Fibroblast of skin of left quadriceps (primary cell): Measurements from ENCODE around the gene UEVLD.
"Not testable (repeated sequence)": the region's sequence is repeated elsewhere in the genome, so short reads cannot be mapped to it uniquely, and the experiment has no call there.

Experiments used
- DNase-seq, 2 experiments: peaks; one replicate each; pipeline ENCODE4 v3.0.0-alpha.2; 2013; ENCODE audit warnings: low read depth in 2 of 2

The UEVLD gene

DNA sequence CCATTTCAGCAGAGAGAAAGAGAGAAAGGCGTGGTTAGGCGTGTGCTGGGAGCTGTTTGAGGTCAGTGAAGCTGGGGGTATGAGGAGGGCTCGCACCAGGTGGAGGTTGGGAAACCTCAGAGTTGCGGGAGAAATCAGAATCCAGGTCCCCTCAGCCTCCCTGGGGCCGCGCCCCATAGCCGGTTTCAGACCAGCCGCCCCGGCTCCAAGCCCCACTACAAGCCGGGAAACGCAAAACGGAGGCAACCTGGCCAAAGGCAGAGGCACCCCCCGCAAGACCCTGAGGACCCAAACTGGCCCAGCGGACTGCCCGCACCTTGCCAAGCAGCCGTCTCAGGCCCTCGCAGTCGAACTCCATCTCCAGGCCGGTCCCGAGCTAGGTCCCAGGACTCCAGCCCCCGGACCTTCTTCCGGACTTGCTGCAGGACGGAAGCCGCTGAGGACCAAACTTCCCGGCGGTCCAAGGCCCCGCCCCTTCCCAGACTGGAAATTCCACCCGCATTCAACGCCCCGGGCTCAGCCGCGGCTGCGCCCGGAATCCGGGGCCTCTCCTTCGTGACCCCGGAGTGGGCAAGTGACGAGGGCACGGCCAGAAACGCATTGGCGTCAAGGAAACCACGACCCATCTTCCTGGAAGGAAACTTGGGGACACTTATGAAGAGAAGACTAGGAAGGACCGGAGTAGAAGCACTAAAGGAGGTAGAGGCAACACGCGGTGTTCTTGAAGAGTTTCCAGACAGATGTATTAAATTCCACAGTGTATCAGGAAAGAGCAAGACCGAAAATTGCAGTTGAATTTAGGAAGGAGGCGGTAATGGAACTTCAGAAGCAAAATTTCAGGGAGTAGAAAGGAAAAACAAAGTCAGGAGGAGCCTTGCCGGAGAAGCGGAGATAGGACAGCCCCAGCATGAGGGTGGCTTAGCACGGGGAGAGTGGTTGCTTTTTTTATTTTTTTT lies at the start of gene UEVLD:
Gene UEVLD (minus strand): TSS at position 438 of the 956 bp plus-strand sequence. CDS start 80 bp downstream, at position 358.
- DNase-seq, result peak; percentile 68

GRCh38 chr11:18634140-18635032 lies 45.9 kb upstream of the UEVLD start, which contains the start of gene SPTY2D1:
Gene SPTY2D1 (minus strand): TSS chr11:18634342. CDS start chr11:18634257, 85 bp downstream.
- DNase-seq, result peak; percentile 99

DNA sequence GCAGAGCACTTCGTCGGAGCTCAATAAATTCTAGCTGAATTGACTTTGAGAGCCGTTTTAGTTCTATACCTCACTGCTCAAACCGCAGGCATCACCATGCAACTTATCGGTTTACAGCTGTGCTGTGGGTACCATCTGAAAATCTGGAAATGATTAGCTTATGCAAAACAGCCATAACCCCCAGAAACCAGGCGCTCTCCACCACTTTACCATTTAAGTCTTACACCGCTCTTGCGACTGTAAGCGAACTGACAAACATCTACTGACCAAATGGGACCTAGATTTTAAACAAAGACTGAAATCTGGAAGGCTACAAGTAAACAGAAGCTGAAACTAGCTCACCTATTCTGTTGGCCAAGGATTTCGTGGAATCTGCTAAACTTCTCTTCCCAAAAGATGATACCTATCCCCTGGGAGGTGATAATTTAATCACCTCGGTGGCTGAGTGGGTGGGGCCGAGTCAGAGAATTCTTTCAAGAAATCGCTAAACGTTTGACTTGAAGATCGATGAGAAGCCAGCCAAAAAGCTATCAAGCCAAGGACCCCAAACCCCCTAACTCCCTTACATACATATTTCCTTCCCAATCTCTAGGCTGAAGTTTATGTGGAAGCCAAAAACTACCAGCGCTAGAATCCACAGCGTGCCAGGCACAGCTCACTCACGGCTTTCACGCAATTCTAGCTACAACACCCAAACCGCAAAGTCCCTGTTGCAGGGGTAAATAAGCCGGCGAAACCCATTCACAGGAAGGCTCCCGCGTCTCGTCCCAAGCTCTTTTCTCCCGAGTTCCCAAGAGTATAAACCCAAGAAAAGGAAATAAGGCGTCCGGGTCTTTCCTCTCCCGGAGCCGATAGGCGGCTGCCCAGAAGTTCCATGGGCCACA lies 45.0 kb upstream of the UEVLD start:
- peak; percentile 24 to 30 for DNase-seq

DNA sequence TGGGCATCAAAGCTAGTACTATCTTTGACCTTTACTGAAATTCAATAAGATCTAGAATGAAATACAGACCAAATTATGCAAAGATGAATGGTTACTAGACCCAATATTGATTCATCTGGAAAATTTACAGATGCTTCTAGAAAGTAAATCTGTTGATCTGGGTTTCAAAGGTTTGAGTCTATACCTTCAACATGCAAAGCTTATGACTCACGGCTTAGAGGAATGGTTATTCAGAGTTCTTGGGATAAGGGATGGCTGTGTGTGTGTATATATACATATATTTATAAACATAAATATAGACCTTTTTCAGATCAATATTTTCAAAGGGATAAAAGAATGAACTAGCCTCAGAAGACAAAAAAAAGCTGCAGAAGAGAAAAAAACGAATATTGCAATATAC lies 44.3 kb upstream of the UEVLD start:
- DNase-seq, result no peak

GRCh38 chr11:18624161-18624560 lies 35.6 kb upstream of the UEVLD start:
- no peak for DNase-seq

DNA sequence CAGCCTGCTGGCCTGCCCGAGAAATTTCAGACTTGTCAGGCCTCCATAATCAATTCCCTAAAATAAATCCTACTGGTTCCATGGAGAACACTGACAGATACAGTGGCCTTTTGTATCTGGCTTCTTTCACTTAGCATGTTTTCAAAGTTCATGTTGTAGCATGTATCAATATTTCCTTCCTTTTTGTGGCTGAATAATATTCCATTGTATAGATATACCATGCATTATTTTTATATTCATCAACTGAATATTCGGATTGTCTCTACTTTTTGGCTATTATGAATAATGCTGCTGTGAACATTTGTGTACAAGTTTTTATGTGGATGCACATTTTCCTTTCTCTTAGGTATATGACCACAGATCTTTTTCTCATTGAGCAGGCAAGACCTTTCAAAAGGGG lies 35.2 kb upstream of the UEVLD start:
- no peak for DNase-seq

DNA sequence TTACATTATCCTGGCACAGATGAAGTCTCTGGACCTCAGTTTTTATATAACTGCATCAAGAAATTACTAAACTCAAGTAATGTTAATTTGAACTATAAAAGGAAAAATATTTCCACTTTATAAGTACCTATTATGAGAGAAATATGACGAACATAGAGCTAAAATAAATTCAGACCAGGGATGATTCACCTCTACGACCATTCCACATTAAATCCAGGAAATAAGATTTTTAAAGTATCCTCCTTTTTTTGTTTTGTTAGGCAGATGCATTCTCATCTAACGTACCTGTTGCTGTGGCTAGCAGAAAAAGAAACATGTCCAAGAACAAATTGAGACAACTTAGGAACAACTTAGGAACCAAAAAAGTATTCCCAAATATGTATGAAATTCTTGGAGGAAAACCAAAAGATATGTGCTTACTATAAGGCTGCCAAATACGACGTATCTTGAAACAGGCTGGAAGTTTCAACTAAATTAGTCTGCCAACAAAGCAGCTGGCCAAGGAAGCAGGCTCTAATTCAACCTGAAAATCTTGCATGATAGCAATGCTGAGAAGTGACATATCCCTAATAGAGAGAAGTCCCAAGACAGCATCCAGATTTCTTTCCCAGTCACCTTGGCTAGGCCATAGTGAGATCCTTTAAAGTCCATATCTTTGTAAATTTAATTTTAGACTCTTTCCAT lies 29.9 kb upstream of the UEVLD start:
- DNase-seq, result no peak

DNA sequence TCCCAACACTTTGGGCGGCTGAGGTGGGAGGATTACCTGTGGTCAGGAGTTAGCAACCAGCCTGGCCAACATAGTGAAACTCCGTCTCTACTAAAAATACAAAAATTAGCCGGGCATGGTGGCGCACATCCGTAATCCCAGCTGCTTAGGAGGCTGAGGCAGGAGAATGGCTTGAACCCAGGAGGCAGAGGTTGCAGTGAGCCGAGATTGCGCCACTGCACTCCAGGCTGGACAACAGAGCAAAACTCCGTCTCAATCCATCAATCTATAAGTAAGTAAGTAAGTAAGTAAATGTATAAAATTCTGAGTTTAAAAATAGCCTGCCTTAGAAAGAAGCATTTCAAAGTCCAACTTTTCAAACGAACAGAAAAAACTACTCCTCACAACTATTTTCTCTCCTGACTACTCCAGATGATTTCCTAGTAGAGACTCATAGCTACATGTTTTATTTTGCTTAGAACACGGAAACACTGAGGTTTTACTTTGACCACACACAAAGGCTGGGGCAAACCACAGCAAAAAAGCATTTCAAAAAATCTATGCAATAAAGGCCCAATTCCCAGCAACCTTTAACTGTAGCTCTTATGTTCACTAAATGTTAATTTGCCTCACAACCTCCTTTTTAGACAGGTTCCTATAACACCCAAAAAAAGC lies 29.3 kb upstream of the UEVLD start:
- DNase-seq, result no peak

- no peak for DNase-seq
Observed at GRCh38 chr11:18615628-18616392, 27.3 kb upstream of the UEVLD start.

- no peak for DNase-seq
Observed at GRCh38 chr11:18614667-18615066, 26.1 kb upstream of the UEVLD start.

- no peak for DNase-seq
Observed at GRCh38 chr11:18612394-18612793, 23.9 kb upstream of the UEVLD start.

- no peak for DNase-seq
Observed at GRCh38 chr11:18611196-18611595, 22.7 kb upstream of the UEVLD start.

DNA sequence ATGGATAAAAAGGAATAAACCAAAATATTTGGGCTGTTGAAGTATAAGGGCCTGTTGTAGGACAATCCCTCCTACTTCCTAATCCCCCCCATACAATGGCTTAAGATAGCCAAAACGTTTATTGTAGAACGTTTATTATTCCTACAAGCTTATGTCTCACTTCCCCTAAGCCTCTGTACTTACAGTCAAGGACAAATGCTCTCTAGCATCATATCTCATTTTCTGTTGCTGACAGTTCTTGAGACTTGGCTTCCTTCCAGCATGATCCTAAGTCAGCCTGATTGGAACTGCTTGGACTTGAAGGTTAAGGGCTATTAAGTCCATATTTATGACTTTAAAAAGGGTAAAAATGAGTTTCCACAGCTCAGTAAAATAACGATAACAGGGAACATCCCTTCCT lies 19.8 kb upstream of the UEVLD start:
- no peak for DNase-seq

DNA sequence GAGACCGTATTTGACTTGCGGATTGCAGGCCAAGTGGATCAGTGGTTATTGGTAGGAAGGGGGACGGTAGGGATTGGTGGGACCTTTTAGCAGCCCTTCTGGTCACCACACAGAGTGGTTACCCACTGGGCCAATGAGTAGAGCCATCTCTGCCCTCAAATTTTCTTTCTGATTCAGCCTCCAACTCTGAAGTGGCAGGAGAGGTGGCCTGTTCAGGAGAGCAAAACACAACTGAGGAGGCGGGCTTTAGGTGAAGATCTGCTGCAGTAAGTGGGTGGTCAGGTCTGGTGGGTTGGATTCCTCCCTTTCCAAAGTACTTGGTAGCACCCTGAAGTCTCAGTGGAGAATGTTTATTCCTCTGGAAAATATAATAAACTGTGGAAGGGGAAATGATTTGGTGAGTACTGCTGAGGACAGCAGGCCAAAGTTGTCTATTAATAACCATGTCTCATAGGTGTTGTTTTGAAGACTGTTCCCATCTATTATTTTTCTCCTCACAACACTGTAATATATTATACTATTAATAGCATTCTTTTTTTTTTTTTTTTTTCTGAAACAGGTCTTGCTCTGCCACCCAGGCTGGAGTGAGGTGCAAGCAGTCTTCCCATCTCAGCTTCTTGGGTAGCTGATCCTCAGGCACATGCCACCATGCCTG lies 12.5 kb upstream of the UEVLD start:
- DNase-seq, result no peak

DNA sequence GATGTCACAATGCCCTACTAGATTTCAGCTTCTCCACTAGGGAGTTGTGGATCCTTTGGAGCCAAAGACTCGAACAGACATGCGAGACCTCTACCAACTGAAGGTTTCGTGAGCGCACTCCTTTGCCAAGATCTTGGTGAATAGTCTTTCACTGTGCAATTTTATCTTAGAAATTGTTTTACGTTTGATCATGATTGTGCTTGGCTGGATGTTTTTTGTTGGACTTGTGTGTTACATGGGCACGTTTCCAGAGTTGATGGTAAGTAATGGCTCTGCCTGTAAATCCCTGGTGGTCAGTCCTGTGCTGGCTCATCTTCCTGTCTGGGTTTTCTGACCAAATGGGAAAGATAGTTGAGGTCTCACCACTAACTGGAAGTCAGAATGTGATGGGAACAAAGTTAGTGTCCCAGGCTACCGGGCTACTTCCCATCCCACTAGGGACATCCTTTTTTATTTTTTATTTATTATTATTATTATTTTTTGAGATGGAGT lies 11.3 kb upstream of the UEVLD start, which contains the start of gene MISFA:
Gene MISFA (plus strand): TSS at position 51 of the 492 bp plus-strand sequence. CDS start 140 bp downstream, at position 191.
- no peak for DNase-seq

DNA sequence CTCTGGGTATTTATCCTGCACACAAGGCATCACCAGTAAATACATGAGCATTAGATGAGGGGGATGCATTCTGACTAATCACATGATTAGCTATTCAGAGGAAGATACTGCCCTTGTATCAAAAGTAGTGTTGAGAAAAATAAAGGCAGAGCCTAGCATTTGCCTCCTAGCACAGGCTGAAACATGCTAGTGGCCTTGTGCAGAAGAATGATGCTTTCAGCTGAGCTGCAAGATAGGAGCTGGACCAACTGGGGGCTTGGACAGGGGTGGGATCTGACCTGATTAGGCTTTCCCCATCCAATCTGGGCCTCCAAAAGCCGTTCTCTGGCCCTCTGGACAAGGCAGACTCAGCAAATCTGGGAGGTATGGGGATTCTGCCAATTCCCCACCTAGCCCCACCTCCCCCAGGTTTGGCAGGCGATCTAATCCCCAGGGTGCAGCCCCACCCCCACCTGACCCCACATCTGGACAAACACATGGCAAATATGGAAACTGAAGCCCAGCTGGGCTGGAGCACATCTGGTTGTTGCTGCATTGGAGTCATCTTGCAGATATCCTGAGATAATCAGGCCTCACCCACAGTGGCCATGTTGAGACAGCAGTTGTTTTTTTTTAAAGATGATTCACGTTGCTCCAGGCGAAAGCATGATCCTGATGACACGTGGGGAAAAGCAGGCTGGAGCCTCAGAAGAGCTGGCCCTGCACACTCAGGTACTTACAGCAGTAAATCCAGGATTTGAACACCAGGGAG lies 6.6 kb upstream of the UEVLD start:
- no peak for DNase-seq

GRCh38 chr11:18594088-18594487 lies 5.6 kb upstream of the UEVLD start:
- DNase-seq, result not testable (repeated sequence)

GRCh38 chr11:18590571-18590970 lies 2.0 kb upstream of the UEVLD start:
- DNase-seq, result no peak
